Inferior parietal cortex (tissue), 1 donor: ENCODE measurements around the gene HOXA3.

ENCODE experiments used
- DNase-seq: peaks from one replicate; pipeline ENCODE4 v3.0.0-alpha.2; 2016; ENCODE audit errors: extremely low spot score

Gene HOXA3

DNA sequence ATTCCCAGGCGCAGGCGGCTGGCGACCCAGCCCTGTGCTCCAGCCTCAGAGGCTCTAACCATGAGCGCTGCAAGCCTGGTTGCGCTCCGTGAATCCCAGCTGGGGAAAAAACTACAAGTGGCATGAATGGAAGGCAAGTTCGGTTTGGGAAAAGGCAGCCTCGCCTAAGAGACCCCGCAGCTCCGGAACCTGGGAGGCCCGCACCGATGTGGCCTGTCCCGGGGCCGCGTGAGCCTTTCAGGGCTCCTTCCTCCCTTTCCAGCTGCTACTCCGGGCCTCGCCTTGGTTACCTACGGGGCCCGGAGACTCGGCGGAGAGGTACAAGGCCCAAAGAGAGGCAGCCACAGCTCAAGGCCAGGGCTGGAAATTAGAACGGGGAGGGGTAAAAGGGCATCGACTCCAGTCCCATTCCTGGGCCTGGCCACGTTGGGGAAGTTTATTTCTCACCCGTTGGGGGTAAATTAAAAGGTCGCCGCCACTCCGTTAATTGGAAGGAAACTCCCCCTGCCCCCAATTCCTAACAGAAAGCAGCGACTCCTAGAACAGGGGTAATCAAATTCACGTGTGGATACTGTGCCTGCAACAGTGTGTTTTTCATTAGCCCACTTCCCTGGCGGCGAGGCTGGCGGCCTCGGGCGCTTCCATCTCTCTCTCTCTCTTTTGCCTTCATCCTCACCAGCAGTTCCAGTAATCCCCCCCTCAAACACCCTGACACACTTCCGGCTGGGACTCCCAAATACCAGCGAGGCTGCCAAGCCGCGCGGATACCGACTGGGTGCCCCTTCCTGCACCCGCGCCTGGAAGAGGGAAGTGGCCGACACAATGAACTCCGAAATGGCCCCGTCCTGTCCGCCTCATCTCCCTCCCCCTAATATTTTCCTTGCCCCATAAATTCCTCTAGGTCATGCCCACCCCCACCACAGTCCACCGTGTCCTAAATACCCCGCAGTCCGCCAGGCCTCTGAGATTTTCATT, 14.4 kb upstream of the HOXA3 start:
- no peak for DNase-seq

DNA sequence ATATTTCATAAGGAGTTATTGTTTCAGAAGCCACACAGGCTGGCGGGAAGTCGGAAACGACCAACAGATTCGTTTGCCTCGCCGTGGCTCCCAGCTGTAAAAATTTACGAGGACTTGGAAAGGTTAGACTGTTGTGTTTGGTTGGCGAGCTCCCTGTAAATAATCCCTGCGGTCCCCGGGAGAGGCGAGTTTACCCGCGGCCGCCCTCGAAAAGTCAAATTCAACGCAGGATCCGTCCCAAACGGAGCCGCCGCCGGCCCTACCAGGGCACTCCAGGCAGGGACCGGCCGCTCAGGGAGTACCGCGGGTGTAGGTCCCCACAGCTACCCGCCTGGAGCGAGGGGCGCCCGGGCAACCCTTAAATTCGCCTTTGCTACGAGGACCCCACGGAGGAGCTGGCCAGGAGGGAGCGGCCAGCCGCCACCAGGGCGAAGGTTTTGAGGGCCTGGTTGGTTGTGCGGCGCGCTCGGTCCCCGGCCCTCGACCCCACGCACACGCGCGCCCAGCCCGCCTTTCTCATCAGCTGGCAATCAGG, 13.7 kb upstream of the HOXA3 start:
- no peak for DNase-seq

DNA sequence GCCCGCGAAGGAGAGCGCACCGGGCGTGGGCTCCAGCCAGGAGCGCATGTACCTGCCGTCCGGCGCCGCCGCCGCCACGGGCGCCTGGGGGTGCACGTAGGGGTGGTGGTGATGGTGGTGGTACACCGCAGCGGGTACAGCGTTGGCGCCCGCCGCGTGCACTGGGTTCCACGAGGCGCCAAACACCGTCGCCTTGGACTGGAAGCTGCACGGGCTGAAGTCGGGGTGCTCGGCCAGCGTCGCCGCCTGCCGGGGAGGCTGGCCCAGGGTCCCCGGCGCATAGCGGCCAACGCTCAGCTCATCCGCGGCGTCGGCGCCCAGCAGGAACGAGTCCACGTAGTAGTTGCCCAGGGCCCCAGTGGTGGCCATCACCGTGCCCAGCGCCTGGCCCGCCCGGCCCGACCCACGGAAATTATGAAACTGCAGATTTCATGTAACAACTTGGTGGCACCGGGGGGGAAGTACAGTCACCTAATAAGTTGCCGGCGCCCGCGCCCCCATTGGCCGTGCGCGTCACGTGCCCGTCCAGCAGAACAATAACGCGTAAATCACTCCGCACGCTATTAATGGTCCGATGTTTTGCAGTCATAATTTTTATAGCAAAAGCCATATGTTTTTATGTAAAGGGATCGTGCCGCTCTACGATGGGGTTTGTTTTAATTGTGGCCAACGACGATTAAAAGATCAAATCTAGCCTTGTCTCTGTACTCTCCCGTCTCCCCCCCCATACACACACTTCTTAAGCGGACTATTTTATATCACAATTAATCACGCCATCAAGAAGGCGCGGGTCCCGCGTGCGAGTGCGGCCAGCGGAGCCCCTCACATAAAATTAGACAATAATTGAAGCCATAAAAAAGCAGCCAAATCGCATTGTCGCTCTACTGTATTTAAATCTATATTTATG, 13.0 kb upstream of the HOXA3 start, which contains the start of gene HOXA9:
Gene HOXA9 (minus strand): TSS at position 449 of the 907 bp plus-strand sequence. CDS start 80 bp downstream, at position 369.
- DNase-seq = no peak

DNA sequence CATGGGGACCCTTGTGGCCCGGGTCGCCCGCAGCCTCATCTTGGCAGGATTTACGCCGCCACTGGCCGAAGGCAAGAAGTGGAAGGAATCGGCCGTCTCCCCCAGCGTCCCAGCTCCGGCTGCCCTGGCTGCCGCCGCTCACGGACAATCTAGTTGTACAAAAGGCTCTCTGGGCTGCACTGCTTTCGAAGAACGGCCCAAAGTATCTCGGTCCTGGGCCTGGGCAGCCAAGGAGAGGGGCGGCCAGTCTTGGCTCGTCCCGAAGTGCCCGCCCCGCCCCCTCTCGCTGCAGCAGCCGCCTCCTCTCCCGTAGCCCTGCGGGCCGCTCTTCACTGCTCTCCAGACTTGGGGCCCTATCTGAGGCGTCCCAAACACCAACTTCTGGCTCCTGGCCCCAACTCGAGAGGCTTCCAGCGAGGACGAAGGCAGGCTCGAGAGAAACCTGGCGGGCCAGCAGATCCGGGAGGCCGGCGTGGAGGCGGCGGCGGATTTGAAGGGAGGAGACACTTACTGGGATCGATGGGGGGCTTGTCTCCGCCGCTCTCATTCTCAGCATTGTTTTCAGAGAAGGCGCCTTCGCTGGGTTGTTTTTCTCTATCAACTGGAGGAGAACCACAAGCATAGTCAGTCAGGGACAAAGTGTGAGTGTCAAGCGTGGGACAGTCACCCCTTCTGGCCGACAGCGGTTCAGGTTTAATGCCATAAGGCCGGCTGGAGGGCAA, 12.1 kb upstream of the HOXA3 start:
- DNase-seq = no peak

DNA sequence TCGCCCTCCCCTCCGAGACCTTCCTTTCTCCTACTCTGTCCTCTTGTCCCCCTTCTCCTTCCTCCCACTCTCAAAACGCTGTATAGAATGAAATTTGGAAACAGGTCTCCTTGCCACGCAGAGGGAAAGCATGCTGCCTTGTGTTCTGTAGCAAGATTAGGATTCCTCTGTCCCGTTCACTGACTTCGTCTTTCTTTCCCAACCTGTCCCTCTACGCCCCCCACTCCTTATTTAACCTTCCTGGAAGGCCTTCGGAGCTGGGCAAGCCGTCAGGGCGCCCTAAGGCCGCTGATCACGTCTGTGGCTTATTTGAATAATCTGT, 11.6 kb upstream of the HOXA3 start:
- no peak for DNase-seq

DNA sequence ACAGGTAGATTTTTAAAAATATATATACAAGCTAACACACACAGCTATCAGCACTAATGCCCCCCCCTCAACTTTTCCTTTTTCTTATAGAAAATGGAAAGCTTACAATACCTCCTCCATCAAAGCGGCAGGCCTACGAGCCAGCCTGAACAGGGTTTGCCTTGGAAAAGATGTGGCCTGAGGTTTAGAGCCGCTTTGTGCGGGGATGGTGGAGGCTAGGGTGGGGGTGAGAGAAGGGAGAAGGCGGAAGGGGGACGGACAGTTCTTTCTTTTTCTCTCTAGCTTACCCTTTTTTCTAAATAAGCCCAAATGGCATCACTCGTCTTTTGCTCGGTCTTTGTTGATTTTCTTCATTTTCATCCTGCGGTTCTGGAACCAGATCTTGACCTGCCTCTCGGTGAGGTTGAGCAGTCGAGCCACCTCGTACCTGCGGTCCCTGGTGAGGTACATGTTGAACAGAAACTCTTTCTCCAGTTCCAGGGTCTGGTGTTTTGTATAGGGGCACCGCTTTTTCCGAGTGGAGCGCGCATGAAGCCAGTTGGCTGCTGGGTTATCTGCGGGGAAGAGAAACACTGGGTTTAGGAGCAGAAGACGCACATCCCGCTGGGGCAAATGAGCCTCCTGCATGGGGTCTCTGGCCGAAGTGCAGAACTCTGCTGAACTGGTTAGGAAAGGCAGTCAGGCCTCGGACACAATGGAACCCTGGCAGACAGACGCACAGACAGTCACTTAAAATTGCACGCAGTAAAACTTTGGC, 11.1 kb upstream of the HOXA3 start:
- DNase-seq = no peak

DNA sequence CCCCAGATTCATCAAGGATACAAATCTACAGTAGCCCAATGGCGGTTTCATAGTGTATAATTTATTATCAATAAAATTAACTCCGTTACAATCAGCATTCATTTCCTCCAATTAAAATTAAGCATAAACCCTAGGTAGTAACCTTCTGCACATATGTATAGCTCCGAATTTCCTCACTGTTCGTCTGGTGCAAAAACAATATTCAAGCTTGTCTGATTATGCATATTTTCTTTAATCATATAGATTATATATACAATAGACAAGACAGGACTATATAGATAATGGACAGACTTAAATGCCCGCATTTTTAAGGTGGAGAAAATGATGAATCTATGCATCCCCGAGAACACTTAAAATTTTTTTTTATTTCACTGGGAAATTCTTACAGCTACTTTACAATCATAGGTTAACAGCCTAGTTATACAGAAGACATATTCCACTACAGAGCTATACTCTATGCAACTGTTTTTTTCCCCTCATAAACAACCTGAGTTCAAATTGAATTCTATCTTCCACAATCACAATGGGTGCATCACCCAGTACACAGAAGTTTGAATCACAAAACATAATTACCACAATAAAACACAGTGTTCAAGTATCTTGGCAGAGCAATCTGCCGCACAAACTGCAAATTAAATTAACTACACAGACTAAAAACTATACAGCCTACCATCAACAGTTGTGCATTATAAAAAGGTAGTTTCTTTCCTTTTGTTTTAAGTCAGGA, 10.3 kb upstream of the HOXA3 start:
- no peak for DNase-seq

DNA sequence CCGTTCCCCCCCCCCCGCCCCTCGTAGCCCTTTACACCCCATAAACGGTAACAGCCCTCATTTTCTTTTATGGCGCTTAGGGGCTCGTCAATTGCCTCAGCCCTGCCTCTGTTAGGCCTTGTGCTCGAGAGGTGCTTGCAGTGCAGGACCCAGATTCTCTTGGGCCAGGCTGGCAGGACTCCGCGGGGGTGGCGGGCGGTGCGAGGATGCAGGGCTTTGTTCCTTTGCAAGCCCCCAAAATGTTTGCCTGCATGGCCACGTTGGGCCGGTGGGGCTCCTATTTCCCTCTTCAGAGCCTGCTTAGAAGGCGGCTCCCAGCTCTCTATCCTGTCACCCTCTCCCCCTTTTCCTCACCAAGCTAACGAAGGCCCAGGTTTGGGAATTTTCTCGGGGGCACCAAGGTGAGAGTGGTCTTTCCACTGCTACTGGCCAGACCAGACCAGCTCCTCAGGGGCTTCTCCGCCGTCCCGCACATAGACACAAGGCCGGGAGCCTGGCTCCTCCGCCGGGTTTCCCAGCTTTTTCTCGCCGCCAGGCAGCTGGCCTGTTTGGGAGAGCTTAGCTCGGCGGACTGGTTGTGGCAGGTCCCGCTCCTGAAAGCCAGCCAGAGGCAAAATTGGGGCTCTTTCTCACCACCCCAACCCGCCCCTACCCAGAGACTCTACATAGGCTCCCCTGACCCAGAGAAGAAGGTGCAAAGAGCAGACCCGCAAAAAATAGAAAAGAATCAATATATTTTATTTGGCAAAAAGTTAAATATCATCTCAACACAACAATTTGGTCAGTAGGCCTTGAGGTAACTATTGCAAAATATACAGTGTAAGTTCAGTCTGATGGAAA, 9.6 kb upstream of the HOXA3 start:
- DNase-seq = no peak

DNA sequence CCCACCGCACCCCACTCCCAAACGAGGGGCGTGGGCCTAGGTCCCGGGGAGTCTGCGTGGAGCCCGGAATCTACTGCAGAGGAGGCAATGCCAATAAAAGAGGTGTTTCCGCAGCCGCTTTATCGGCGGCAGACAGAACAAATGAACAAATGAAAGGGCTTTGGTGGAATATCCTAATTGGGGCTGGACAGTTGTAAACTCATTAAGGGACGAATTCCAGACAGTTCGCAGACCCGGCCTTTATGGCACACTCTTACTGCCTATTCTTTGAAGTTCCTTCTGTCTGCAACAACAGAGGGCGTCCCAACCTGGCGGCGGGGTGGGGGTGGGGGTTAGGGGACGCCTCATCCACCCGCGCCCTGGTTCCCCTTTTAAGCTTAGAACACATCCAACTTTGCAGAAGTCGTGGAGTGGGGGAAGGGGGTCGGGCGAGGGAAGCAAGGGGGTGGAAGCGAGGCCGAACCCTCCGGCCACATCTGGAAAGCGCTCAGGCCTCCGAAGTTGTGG, 8.9 kb upstream of the HOXA3 start:
- no peak for DNase-seq

DNA sequence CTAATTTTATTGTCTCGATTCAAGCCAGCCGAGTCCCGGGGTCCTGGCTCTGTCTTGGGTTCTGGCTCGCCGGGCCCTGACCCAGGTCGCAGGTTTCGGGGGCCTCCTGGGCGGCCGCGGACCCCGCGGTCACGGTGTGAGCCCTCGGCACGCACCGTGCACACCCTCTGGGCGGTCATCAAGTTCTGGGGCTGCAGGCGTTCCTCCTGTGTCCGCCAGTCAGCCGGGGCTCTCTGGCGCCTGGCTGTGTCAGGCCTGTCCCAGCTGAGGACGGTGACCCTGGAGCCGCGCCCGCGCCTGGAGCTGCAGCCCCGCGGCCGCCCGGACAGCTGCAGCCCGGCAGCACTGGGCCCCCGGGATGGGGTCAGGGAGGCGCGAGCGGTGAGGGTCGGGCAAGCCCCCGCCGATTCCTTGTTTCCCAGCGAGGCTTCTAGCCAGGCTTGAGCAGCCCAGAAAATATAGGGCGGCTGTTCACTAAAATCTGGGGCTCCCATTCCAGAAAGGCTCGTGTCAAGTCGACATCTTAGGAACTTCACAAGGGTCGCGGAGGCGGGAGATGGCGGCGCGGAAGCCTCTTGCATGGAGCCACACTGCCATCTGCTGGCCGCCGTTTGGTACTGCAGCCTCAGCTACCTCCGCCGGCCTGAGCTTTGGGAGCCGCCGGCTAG, 8.3 kb upstream of the HOXA3 start:
- peak; percentile 80 for DNase-seq

DNA sequence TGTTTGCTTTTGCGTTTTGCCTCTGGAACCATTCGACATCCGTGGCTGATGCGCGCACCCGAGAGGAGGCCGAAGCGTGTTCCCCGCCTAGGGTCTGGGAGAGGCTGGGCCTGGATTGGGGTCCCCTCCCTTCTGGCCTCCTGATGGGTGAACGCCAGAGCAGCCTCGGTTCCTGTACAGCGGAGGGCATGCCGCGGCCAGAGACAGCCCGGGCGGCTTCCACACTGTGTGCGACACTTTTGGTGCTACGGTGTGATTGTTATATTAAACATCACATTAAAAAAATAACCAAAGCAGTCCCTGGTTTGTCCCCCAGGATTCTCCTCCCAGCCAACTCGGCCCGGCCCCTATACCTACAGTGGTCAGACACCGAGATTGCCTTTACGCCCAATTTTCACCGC, 7.8 kb upstream of the HOXA3 start:
- no peak for DNase-seq

DNA sequence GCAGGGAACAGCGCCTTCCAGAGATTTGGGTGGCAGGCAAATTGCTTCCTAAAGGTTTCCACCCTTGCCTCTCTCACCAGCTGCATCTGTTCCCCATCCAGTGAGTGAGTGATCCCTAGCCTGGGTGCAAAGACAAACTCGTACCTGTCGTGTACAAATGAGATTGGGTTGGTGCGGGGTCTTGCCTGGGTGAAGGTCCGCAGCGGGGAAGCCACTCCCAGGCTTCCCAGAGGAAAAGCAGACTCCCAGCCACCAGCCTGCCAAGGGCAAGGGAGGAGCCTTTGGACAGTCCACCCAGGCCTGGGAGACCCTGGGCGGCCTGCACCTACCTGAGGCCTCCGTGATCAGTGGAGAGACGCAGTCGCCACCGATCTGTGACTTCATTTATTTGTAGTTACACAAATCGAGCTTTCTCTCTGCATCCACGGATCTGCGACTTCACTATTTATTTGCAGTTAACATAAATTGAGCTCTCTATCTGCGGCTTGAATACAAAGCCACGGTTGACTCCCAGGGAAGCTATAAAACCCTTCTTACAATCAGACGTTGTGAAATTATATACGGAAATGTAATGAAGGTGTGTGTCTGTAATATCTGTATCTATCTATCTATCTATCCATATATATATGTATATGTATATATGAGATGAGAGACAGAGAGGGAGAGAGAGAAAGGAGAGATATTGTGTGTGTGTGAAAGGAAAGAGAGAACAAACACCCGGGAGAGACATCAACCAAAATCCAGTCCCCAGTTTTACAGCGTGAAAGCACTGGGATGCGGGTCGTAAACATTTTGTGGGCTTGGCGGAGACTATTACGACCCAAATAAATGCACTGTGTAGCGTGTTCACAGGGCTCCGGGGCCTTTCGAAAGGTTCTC, 7.1 kb upstream of the HOXA3 start:
- DNase-seq = no peak

DNA sequence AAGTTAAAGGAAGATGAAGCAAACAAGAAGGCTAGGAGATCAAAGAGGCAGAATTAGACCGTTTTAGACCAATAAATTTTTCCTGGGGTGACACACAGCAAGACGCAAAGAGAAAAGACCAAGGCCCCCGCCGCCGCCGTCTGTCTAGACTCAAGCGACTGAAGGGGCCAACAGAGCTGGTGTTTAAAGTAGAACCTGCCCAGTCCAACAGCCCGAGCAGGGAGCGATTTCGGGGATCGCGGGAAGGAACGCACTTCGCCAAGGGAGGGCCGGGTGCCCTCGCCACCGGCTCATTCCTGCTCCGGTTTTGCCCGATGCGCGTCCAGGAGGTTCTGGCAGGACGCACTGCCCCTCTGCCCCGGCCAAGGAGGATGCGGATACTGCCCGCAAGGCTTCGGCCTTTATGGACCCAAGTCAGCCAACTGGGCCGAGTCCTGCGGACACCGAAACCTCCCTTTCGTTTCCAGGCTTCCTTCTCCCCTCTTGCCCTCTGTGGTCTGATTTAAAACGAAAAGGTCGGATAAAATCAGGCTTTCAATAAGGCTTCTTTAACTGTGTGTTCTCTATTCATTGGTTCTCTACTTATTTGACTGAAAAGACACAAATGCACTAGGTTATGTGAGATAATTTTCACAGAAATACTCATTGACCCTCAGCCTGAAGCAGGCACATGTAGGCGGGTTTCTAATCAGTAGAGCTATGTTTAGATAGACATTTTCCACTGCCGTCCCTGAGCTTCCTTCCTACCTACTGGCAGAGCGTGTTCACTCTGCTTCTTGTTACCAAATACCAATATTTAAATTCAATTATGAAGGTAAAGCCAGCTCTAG, 6.3 kb upstream of the HOXA3 start:
- DNase-seq = no peak

DNA sequence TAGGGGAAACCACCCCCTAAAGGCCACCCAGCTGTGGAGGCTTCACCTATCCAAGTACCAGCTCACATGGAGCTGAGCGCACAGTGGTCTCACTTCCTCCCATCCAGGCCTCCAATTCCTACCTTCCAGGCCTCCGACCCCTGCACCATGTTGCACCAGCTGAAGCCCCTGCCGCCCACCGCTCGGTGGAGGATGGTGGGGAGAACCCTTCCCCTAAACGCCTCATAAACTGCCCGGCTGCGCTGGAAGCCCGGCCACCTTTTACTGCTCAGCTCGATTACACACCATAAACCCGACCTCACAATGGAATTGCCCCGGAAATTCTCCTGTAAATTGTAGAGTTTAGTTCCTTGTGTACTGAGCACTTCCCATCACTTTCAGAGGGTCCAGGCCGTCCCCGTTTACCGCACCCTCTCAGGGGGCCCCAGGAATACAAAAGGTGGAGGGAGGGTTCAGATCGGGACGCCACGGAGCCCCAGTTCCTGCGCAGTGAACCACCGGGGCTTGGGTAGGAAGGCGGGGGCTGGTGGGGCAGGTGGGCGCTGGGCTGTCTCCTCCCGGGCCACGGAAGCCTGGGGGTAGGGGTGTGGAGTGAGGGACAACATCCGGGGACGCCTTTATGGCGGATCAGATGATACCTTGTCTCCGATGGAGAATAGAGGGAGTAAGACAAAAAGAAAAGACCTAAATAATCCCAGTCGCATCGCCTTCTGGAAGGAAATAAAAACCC, 5.5 kb upstream of the HOXA3 start:
- DNase-seq = no peak

DNA sequence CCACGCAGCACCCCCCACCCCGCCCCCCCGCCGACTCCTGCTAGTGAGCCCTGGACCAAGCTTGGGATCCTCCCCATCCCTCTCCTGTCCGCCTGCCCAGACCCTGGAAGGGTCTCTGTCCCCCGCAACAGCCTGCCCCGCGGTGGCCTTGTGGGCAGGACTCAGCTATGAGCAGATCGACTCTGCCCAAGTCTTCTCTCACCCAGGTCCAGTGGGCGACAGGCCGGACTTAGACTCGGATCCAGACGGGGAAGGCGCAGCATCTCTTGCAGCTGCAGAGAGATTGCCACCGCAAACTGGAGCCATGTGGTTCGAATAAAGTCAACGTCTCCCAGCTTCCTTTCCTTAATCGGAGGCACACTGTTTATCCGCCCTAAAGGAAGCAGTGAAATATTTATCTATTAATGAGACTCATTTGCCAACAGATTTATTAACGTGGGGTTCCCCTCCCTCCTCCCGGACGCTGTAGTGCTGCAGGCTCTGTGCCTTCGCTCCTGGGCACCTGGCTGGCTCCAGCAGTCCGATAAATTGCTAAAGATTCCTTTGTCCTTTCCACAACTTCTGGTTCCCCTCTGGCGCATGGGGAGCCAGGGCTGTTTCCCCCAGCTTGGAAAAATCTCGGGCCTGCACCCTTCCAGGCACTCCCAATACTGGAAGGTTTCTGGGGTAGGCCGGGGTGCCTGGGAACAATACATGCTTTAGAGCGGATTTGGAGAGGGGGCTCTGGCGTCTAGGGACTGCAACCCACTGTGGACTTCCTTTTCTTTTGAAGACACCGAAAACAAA, 4.7 kb upstream of the HOXA3 start:
- DNase-seq = no peak
